Lower leg skin (tissue), 3 donors: ENCODE measurements around the gene CNNM4.

Source experiments
- POLR2A ChIP-seq, 2 donors: fragments of 450-650 bp; IDR thresholded peaks; one replicate each; pipeline ENCODE4 v1.6.1; 2016 to 2017; ENCODE audit warnings: antibody characterized with exemption in 2 of 2, mild to moderate bottlenecking in 1 of 2, moderate library complexity in 1 of 2
- TF ChIP-seq, protein P1 (sequence below), 3 donors: fragments of 450-650 bp; IDR thresholded peaks; one replicate each; pipeline ENCODE4 v1.5.1; 2016; ENCODE audit warnings: antibody characterized with exemption in 3 of 3, mild to moderate bottlenecking in 3 of 3, moderate library complexity in 2 of 3

DNA sequence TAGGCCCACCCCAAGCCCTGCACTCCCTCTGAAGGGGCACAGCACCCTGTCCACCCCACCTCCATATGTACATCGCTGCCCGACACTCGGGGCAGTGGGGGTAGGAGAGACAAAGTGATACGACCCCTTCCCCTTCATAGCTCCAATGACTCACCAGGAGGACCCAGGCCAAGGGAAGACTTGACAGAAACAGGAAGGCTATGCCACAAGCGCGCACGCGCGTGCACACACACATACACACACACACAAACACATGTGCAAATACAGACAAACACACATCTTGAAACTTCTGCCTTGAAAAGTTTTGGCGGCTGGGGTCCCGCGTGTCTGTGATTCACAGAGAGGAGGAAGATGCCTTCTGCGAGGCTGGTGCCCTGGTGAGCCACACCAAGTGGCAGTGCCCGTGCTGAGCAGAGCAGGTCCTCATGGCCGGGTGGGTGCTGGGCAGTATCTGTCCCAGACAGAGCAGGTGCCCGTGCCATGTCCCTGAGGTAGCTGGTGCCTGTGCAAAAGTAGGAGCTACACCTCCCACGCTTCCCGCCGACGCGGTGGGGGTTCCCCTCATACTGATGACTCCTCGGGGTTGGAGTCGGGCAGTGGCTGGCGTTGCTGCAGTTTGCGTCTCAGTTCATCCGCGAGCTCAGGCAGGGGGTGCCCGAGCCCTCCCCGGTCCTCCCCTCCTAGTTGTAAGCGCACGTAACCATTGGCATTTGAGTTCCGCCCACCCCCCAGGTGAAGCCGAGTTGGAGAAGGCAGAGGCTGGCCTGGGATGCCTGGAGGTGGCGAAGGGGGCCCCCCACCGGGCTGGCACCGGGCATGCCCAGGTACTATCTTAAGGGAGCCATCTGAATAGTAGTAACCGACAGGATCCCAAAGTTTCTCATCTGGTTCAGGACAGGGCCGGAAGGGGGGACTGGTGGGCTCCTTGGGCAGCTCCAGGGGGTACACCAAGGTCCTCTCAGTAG lies 99.6 kb downstream of the CNNM4 start:
- TF ChIP-seq, protein P1, sequence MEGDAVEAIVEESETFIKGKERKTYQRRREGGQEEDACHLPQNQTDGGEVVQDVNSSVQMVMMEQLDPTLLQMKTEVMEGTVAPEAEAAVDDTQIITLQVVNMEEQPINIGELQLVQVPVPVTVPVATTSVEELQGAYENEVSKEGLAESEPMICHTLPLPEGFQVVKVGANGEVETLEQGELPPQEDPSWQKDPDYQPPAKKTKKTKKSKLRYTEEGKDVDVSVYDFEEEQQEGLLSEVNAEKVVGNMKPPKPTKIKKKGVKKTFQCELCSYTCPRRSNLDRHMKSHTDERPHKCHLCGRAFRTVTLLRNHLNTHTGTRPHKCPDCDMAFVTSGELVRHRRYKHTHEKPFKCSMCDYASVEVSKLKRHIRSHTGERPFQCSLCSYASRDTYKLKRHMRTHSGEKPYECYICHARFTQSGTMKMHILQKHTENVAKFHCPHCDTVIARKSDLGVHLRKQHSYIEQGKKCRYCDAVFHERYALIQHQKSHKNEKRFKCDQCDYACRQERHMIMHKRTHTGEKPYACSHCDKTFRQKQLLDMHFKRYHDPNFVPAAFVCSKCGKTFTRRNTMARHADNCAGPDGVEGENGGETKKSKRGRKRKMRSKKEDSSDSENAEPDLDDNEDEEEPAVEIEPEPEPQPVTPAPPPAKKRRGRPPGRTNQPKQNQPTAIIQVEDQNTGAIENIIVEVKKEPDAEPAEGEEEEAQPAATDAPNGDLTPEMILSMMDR (IDR thresholded peaks at IDR 0.05): no peak
- no peak for TF ChIP-seq POLR2A (IDR thresholded peaks at IDR 0.05)
